Activated naive CD4-positive, alpha-beta T cell treated with anti-CD3 and anti-CD28 coated beads, Interleukin-2, amount 10 ng/mL, durations not matched to agents 7 days and 5 days (primary cell): ENCODE results near the gene RNF112.

ENCODE experiments used
- CTCF ChIA-PET: fragments of 350-600 bp; sonication (Branson Sonifier 250); formaldehyde crosslinking; loops from one replicate; lab custom pipeline; 2021; ENCODE audit warnings: antibody characterized with exemption; lab: Charles Lee
- DNase-seq: peaks from one replicate; pipeline ENCODE4 v3.0.0-alpha.2; 2020
- H3K27ac Mint-ChIP-seq: one replicate; pipeline ENCODE4 v1.8.0; 2021; ENCODE audit warnings: mild to moderate bottlenecking, moderate library complexity, mixed read lengths
- H3K27me3 Mint-ChIP-seq: one replicate; pipeline ENCODE4 v1.8.0; 2021; ENCODE audit warnings: mild to moderate bottlenecking, mixed read lengths
- H3K36me3 Mint-ChIP-seq: one replicate; pipeline ENCODE4 v1.8.0; 2021; ENCODE audit warnings: mixed read lengths
- H3K4me1 Mint-ChIP-seq: one replicate; pipeline ENCODE4 v1.8.0; 2021; ENCODE audit warnings: mixed read lengths
- H3K4me3 Mint-ChIP-seq: one replicate; pipeline ENCODE4 v1.8.0; 2021; ENCODE audit warnings: mild to moderate bottlenecking, moderate library complexity, mixed read lengths
- H3K9me3 Mint-ChIP-seq: one replicate; pipeline ENCODE4 v1.8.0; 2021; ENCODE audit warnings: mixed read lengths

RNF112 gene, protein sequence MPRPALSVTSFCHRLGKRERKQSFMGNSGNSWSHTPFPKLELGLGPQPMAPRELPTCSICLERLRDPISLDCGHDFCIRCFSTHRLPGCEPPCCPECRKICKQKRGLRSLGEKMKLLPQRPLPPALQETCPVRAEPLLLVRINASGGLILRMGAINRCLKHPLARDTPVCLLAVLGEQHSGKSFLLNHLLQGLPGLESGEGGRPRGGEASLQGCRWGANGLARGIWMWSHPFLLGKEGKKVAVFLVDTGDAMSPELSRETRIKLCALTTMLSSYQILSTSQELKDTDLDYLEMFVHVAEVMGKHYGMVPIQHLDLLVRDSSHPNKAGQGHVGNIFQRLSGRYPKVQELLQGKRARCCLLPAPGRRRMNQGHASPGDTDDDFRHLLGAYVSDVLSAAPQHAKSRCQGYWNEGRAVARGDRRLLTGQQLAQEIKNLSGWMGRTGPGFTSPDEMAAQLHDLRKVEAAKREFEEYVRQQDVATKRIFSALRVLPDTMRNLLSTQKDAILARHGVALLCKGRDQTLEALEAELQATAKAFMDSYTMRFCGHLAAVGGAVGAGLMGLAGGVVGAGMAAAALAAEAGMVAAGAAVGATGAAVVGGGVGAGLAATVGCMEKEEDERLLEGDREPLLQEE

GRCh38 chr17:19410875-19411620 is at the start of gene RNF112:
Gene RNF112 (plus strand): TSS chr17:19411232. CDS start chr17:19411409, 177 bp downstream.
- Mint-ChIP-seq H3K36me3 (no peaks in the 10 kb centered on the region), H3K9me3 (no peaks in the 10 kb centered on the region), H3K27me3 (peaks cover 50% of the 10 kb centered on the region), H3K4me1 (no peaks in the 10 kb centered on the region), H3K27ac (no peak within 1 kb of the TSS), H3K4me3 (no peak within 1 kb of the TSS)
- DNase-seq, result no peak
- CTCF ChIA-PET, result no interaction called here

- Mint-ChIP-seq H3K27me3 (peaks cover 75% of the 10 kb centered on the region), H3K4me1 (peaks cover 18% of the 10 kb centered on the region), H3K9me3 (no peaks in the 10 kb centered on the region), H3K36me3 (no peaks in the 10 kb centered on the region), H3K4me3 (peak overlapping the region; percentile 37), H3K27ac (no peak overlapping the region)
- CTCF ChIA-PET, result interaction anchor here (5.9 kb wide), 1 partner anchor 86 kb away, joined by 102 read pairs; no protein-coding TSS in a partner anchor
- no peak for DNase-seq
Measured at GRCh38 chr17:19361326-19361725, 49.7 kb upstream of the RNF112 start.

- Mint-ChIP-seq H3K4me1 (peaks cover 21% of the 10 kb centered on the region), H3K4me3 (peak overlapping the region; percentile 65), H3K27me3 (peaks cover 78% of the 10 kb centered on the region), H3K36me3 (no peaks in the 10 kb centered on the region), H3K9me3 (no peaks in the 10 kb centered on the region), H3K27ac (no peak overlapping the region)
- no peak for DNase-seq
- CTCF ChIA-PET, result interaction anchor here (0.7 to 5.9 kb wide), 8 partner anchors 11 to 930 kb away, joined by 3 to 102 read pairs (median 7); partner anchors contain the start of gene MAPK7
Measured at GRCh38 chr17:19361944-19362276, 49.1 kb upstream of the RNF112 start.

- H3K9me3 Mint-ChIP-seq, result no peaks in the 10 kb centered on the region
- H3K27me3 Mint-ChIP-seq, result peaks cover 74% of the 10 kb centered on the region
- peak within 1 kb of the TSS; percentile 78 for H3K27ac Mint-ChIP-seq
- peak; percentile 94 for DNase-seq
- no peaks in the 10 kb centered on the region for H3K36me3 Mint-ChIP-seq
- CTCF ChIA-PET, result interaction anchor here (0.6 to 5.9 kb wide), 24 partner anchors 8 to 929 kb away, joined by 3 to 102 read pairs (median 4); partner anchors contain the start of gene MAPK7
- peaks cover 26% of the 10 kb centered on the region for H3K4me1 Mint-ChIP-seq
- H3K4me3 Mint-ChIP-seq, result peak within 1 kb of the TSS; percentile 82
Measured at GRCh38 chr17:19362277-19363113, 48.5 kb upstream of the RNF112 start, which contains the start of gene B9D1. Gene B9D1 (minus strand): TSS chr17:19362723. CDS start chr17:19362569, 154 bp downstream.

DNA sequence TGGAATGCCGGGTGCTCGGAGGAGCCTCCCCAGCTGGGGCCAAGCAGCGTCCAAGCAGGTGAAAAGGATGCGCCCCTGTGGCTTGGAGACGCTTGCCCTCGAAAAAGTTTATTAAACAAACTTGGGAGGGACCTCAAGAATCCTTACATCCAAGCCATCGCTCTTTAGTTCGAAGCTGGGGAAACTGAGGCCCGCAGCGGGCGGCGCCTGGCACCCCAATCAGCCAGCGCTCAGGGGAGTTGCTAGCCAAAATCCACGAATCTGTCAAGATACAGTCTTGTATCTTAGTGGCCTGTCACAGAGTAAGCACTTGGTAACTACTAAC is 48.0 kb upstream of the RNF112 start:
- Mint-ChIP-seq H3K4me3 (peak overlapping the region; percentile 82), H3K27ac (no peak overlapping the region), H3K27me3 (peaks cover 69% of the 10 kb centered on the region), H3K9me3 (no peaks in the 10 kb centered on the region), H3K36me3 (no peaks in the 10 kb centered on the region), H3K4me1 (peaks cover 32% of the 10 kb centered on the region)
- CTCF ChIA-PET, result interaction anchor here (0.7 to 5.9 kb wide), 21 partner anchors 8 to 403 kb away, joined by 3 to 102 read pairs (median 5); partner anchors contain the start of gene MAPK7
- no peak for DNase-seq

- CTCF ChIA-PET, result interaction anchor here (0.7 to 5.9 kb wide), 19 partner anchors 8 to 403 kb away, joined by 3 to 102 read pairs (median 5); partner anchors contain the start of gene MAPK7
- Mint-ChIP-seq H3K27me3 (peaks cover 64% of the 10 kb centered on the region), H3K36me3 (no peaks in the 10 kb centered on the region), H3K27ac (no peak overlapping the region), H3K4me3 (peak overlapping the region; percentile 11), H3K9me3 (no peaks in the 10 kb centered on the region), H3K4me1 (peaks cover 37% of the 10 kb centered on the region)
- DNase-seq, result no peak
Measured at GRCh38 chr17:19363460-19364035, 47.5 kb upstream of the RNF112 start.

- Mint-ChIP-seq H3K27ac (no peak overlapping the region), H3K4me3 (no peak overlapping the region), H3K36me3 (peaks cover 2% of the 10 kb centered on the region), H3K9me3 (no peaks in the 10 kb centered on the region), H3K4me1 (peaks cover 50% of the 10 kb centered on the region), H3K27me3 (peaks cover 50% of the 10 kb centered on the region)
- CTCF ChIA-PET, result interaction anchor here (0.6 to 5.9 kb wide), 9 partner anchors 13 to 397 kb away, joined by 3 to 102 read pairs (median 3); partner anchors contain the start of gene MAPK7
- no peak for DNase-seq
Measured at GRCh38 chr17:19364699-19365498, 46.1 kb upstream of the RNF112 start.

- CTCF ChIA-PET, result interaction anchor here (0.6 to 5.9 kb wide), 7 partner anchors 9 to 280 kb away, joined by 3 to 102 read pairs (median 3); partner anchors contain the start of gene MAPK7
- no peak for DNase-seq
- peaks cover 5% of the 10 kb centered on the region for H3K36me3 Mint-ChIP-seq
- H3K27ac Mint-ChIP-seq, result no peak overlapping the region
- H3K4me1 Mint-ChIP-seq, result peaks cover 56% of the 10 kb centered on the region
- peaks cover 45% of the 10 kb centered on the region for H3K27me3 Mint-ChIP-seq
- no peak overlapping the region for H3K4me3 Mint-ChIP-seq
- no peaks in the 10 kb centered on the region for H3K9me3 Mint-ChIP-seq
Measured at GRCh38 chr17:19365499-19365817, 45.6 kb upstream of the RNF112 start.

- no peak for DNase-seq
- peaks cover 41% of the 10 kb centered on the region for H3K27me3 Mint-ChIP-seq
- H3K4me1 Mint-ChIP-seq, result peaks cover 62% of the 10 kb centered on the region
- no peaks in the 10 kb centered on the region for H3K9me3 Mint-ChIP-seq
- CTCF ChIA-PET, result interaction anchor here (0.6 to 5.9 kb wide), 7 partner anchors 8 to 280 kb away, joined by 3 to 102 read pairs (median 3); partner anchors contain the start of gene MAPK7
- H3K4me3 Mint-ChIP-seq, result no peak overlapping the region
- H3K36me3 Mint-ChIP-seq, result peaks cover 5% of the 10 kb centered on the region
- H3K27ac Mint-ChIP-seq, result no peak overlapping the region
Measured at GRCh38 chr17:19365833-19366636, 45.0 kb upstream of the RNF112 start.

DNA sequence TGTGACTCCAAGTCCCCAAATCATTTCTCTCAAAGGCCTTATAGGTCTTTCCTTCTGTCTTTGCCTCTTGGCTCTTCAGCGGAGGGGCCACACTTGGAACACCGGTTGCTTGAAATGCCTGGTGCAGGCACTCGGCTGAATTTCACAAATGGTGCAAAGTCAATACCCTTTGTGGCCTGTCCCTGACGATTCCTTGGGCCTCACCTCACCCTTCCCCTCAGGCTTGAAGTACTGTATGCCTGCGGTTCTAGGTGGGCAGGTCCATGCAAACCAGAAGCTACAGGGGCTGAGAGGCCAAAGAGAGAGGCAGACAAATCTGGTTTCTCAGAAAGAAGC is 44.4 kb upstream of the RNF112 start:
- Mint-ChIP-seq H3K4me1 (peaks cover 64% of the 10 kb centered on the region), H3K4me3 (no peak overlapping the region), H3K27me3 (peaks cover 36% of the 10 kb centered on the region), H3K36me3 (peaks cover 5% of the 10 kb centered on the region), H3K27ac (no peak overlapping the region), H3K9me3 (no peaks in the 10 kb centered on the region)
- no peak for DNase-seq
- CTCF ChIA-PET, result interaction anchor here (1.0 to 5.9 kb wide), 3 partner anchors 8 to 81 kb away, joined by 3 to 102 read pairs (median 4); partner anchors contain the start of gene MAPK7

DNA sequence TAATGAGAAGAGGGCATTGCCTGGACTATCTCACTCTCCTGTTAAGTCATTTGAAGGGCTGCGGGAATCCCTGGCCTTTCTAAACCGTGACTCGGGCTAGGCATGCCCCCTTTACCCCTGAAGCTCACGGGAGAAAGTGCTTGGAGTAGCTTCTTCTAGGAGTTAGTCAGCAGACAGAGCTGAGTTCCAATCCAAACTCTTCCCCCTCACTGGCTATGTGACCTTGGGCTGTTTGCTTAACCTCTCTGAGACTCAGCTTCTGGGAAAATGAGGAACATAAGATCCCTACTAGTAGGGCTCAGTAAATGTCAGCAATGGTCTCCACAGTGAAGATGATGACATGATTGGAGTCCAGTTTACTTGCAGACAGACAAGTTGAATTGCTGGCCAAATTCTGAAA is 42.8 kb upstream of the RNF112 start:
- Mint-ChIP-seq H3K4me3 (no peak overlapping the region), H3K9me3 (no peaks in the 10 kb centered on the region), H3K4me1 (peaks cover 68% of the 10 kb centered on the region), H3K27ac (no peak overlapping the region), H3K36me3 (peaks cover 7% of the 10 kb centered on the region), H3K27me3 (peaks cover 28% of the 10 kb centered on the region)
- DNase-seq, result no peak
- CTCF ChIA-PET, result no interaction called here
